ENCODE measurements around the gene PSEN1.

DNA sequence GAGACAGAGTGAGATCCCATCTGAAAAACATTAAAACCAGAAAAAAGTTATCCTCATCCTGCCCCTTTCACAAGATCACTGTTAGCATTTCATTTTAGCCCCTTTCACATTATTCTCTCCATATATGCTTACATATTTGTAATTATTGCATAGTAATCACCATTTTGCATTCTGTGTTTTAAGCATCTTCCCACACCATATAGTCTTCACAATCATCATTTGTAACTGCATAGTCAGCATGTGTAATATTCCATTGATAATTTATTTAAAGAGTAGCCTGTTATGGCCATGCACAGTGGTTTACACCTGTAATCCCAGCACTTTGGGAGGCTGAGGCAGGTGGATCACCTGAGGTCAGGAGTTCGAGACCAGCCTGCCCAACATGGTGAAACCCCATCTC, 112.8 kb downstream of the PSEN1 start:
- TF ChIP-seq, protein P1, sequence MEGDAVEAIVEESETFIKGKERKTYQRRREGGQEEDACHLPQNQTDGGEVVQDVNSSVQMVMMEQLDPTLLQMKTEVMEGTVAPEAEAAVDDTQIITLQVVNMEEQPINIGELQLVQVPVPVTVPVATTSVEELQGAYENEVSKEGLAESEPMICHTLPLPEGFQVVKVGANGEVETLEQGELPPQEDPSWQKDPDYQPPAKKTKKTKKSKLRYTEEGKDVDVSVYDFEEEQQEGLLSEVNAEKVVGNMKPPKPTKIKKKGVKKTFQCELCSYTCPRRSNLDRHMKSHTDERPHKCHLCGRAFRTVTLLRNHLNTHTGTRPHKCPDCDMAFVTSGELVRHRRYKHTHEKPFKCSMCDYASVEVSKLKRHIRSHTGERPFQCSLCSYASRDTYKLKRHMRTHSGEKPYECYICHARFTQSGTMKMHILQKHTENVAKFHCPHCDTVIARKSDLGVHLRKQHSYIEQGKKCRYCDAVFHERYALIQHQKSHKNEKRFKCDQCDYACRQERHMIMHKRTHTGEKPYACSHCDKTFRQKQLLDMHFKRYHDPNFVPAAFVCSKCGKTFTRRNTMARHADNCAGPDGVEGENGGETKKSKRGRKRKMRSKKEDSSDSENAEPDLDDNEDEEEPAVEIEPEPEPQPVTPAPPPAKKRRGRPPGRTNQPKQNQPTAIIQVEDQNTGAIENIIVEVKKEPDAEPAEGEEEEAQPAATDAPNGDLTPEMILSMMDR (IDR thresholded peaks at IDR 0.05): no peak
- no peak for TF ChIP-seq POLR2A (IDR thresholded peaks at IDR 0.05)
